ENCODE measurements around the gene ID1.

DNA sequence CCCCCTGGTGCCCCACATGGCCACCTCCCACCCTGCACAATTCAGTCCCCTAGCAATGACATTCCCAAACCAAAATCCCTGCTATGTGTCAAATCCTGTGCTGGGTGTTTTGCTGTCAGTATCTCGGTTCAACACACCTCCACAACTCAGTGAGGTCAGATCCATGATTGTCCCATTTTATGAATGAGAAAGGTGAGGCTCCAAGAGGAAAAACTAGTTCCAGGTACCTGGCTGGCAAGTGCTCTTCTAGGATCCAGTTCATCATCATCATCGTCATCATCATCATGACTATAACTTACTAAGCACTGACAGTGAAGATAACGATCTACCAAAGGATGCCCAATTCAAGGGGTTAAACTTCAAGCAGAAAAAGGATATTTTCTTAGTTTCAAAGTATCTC lies 15.2 kb downstream of the ID1 start:
- TF ChIP-seq, protein P1, sequence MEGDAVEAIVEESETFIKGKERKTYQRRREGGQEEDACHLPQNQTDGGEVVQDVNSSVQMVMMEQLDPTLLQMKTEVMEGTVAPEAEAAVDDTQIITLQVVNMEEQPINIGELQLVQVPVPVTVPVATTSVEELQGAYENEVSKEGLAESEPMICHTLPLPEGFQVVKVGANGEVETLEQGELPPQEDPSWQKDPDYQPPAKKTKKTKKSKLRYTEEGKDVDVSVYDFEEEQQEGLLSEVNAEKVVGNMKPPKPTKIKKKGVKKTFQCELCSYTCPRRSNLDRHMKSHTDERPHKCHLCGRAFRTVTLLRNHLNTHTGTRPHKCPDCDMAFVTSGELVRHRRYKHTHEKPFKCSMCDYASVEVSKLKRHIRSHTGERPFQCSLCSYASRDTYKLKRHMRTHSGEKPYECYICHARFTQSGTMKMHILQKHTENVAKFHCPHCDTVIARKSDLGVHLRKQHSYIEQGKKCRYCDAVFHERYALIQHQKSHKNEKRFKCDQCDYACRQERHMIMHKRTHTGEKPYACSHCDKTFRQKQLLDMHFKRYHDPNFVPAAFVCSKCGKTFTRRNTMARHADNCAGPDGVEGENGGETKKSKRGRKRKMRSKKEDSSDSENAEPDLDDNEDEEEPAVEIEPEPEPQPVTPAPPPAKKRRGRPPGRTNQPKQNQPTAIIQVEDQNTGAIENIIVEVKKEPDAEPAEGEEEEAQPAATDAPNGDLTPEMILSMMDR (IDR thresholded peaks at IDR 0.05; ENCODE audit: low read depth, low read length, poor library complexity, severe bottlenecking): no peak
- no peak for TF ChIP-seq EZH2phosphoT487 (IDR thresholded peaks at IDR 0.05; ENCODE audit: borderline replicate concordance, low read length)

All from DOHH2 (cell line).